Measurements from ENCODE around the gene PBX1. TPM values are rescaled to one million over a fixed set of nuclear protein-coding genes. Genes with fewer than 3 reads are reported as not detected.

The PBX1 gene
- total RNA-seq, 1 experiment from 2014 or later: 9.8 TPM

GRCh38 chr1:164633997-164634396 is 75.0 kb downstream of the PBX1 start:
- no peak overlapping the region for H3K4me2 ChIP-seq (ENCODE audit: low read length)
- no peak overlapping the region for H2AFZ ChIP-seq (ENCODE audit: low read length)
- no peaks in the 10 kb centered on the region for H4K20me1 ChIP-seq (ENCODE audit: low read length)
- ATAC-seq: no peak
- CTCF ChIA-PET: no interaction called here
- H3K27ac ChIP-seq (ENCODE audit: low read length): no peak overlapping the region
- H3F3A ChIP-seq (ENCODE audit: low read length, unreplicated experiment): no peaks in the 10 kb centered on the region
- H3K4me1 ChIP-seq (ENCODE audit: insufficient read depth, low read length): peaks cover 20% of the 10 kb centered on the region
- H3K9me3 ChIP-seq (ENCODE audit: low read length): no peaks in the 10 kb centered on the region
- H3K27me3 ChIP-seq (ENCODE audit: low read length): no peaks in the 10 kb centered on the region
- intact Hi-C loops (cut with micrococcal nuclease): no loop called here
- H3K4me3 ChIP-seq (ENCODE audit: low read length): no peak overlapping the region
- no peak for DNase-seq
- no peak overlapping the region for H3K9ac ChIP-seq (ENCODE audit: low read length)
- POLR2A ChIA-PET (ENCODE audit: unreplicated experiment): no interaction called here
- no peaks in the 10 kb centered on the region for H3K79me2 ChIP-seq (ENCODE audit: low read length)
- TF ChIP-seq CTCF (conservative IDR thresholded peaks at IDR 0.05; ENCODE audit: low read depth, low read length) (no peak), EZH2 (IDR thresholded peaks at IDR 0.05; ENCODE audit: low read length, unreplicated experiment) (no peak), EZH2phosphoT487 (IDR thresholded peaks at IDR 0.05; ENCODE audit: borderline replicate concordance, low read length) (no peak)
- BruUV-seq (replicated peaks): no TSS peak
- no peaks in the 10 kb centered on the region for H3K9me2 ChIP-seq (replicated peaks; ENCODE audit: low read length)
- no peaks in the 10 kb centered on the region for H3K36me3 ChIP-seq (ENCODE audit: low read depth, low read length)

- TF ChIP-seq CTCF (conservative IDR thresholded peaks at IDR 0.05; ENCODE audit: low read depth, low read length) (no peak), EZH2 (IDR thresholded peaks at IDR 0.05; ENCODE audit: low read length, unreplicated experiment) (no peak), EZH2phosphoT487 (IDR thresholded peaks at IDR 0.05; ENCODE audit: borderline replicate concordance, low read length) (no peak)
- H3K27ac ChIP-seq (ENCODE audit: low read length): no peak overlapping the region
Observed at GRCh38 chr1:164635059-164635802, 76.2 kb downstream of the PBX1 start.

More at GRCh38 chr1:164635059-164635802, 76.2 kb downstream of the PBX1 start:
- H3K9ac ChIP-seq (ENCODE audit: low read length): no peak overlapping the region
- CTCF ChIA-PET: no interaction called here
- no peaks in the 10 kb centered on the region for H3K36me3 ChIP-seq (ENCODE audit: low read depth, low read length)
- H3K4me3 ChIP-seq (ENCODE audit: low read length): no peak overlapping the region
- H3K9me3 ChIP-seq (ENCODE audit: low read length): no peaks in the 10 kb centered on the region
- peaks cover 20% of the 10 kb centered on the region for H3K4me1 ChIP-seq (ENCODE audit: insufficient read depth, low read length)
- H3K9me2 ChIP-seq (replicated peaks; ENCODE audit: low read length): no peaks in the 10 kb centered on the region
- no peaks in the 10 kb centered on the region for H3K79me2 ChIP-seq (ENCODE audit: low read length)
- intact Hi-C loops (cut with micrococcal nuclease): no loop called here
- no peaks in the 10 kb centered on the region for H3F3A ChIP-seq (ENCODE audit: low read length, unreplicated experiment)
- DNase-seq (no peak), ATAC-seq (no peak)
- H3K27me3 ChIP-seq (ENCODE audit: low read length): no peaks in the 10 kb centered on the region
- no TSS peak for BruUV-seq (replicated peaks)
- POLR2A ChIA-PET (ENCODE audit: unreplicated experiment): no interaction called here
- no peak overlapping the region for H2AFZ ChIP-seq (ENCODE audit: low read length)
- no peak overlapping the region for H3K4me2 ChIP-seq (ENCODE audit: low read length)
- H4K20me1 ChIP-seq (ENCODE audit: low read length): no peaks in the 10 kb centered on the region
